GM19397 (cell line): ENCODE data around the gene TRIM71.
"Not testable (repeated sequence)": the region's sequence is repeated elsewhere in the genome, so short reads cannot be mapped to it uniquely, and the experiment has no call there.

Source experiments
- ATAC-seq: cut with Tn5 transposase; IDR thresholded peaks from one replicate; pipeline ENCODE4 v1.9.1; 2021; ENCODE audit warnings: mild to moderate bottlenecking, moderate library complexity; ENCODE audit not compliant: unreplicated experiment

Gene TRIM71

GRCh38 chr3:32922078-32922477 lies 104.3 kb downstream of the TRIM71 start:
- ATAC-seq, result no peak

GRCh38 chr3:32930161-32930560 lies 112.4 kb downstream of the TRIM71 start:
- no peak for ATAC-seq

DNA sequence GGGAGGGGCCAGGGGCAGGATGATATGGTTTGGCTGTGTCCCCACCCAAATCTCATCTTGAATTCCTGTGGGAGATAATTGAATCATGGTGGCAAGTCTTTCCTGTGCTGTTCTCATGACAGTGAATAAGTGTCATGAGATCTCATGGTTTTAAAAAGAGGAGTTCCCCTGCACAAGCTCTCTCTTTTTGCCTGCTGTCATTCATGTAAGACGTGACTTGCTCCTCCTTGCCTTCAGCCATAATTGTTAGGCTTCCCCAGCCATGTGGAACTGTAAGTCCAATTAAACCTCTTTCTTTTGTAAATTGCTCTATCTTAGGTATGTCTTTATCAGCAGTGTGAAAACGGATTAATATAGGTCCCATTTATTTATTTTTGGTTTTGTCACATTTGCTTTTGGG lies 113.5 kb downstream of the TRIM71 start:
- ATAC-seq, result not testable (repeated sequence)

DNA sequence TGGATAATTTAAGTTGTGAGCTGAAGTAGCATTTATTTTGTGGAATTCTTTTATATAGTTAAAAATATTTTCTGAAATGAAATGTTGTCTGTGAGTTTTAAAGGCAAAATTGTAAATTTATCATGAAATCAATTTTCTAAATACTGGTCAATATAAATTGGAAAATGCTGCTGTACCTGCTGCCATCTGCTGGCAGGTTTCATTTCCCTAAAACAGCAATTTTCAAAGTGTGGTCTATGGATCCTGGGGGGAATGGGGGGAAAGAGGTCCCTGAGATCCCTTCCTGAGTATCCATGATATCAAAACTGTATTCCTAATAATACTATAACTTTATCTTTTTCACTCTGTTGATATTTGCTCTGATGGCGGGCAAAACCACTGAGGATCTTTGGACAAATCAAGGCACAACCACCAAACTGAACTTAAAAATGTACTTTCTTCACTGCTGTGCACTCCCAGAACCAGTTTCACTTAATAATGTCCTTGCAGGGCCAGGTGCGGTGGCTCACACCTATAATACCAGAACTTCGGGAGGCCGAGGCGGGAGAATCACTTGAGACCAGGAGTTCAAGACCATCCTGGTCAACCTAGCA lies 116.4 kb downstream of the TRIM71 start:
- no peak for ATAC-seq

GRCh38 chr3:32937331-32937730 lies 119.5 kb downstream of the TRIM71 start:
- ATAC-seq, result no peak

- not testable (repeated sequence) for ATAC-seq
These were observed 121.9 kb downstream of the TRIM71 start for GRCh38 chr3:32939531-32940284.

DNA sequence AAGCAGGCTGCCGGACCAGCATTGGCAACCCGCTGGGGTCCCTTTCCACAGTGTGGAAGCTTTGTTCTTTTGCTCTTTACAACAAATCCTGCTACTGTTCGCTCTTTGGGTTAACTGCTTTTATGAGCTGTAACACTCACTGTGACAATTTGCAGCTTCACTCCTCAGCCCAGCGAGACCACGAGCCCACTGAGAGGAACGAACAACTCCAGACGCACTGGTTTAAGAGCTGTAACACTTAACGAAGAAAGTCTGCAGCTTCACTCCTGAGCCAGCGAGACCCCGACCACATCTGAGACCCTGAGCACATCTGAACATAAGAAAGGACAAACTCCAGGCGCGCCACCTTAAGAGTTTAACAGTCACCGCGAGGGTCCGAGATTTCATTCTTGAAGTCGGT lies 122.9 kb downstream of the TRIM71 start:
- ATAC-seq, result no peak

DNA sequence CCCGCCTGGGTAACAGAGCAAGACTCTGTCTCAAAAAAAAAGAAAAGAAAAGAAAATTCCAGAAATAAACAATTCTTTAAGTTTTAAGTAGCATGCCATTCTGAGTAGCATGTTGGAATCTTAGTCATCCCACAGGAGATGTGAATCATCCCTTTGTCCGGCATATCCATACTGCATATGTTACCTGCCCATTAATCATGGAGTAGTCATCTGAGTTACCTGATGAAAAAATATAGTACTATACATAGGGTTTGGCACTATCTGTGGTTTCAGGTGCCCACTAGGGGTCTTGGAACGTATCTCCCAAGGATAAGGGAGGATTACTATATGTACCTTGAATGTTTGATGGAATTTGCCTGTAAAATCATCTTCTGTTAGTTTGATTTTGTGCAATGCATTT lies 127.3 kb downstream of the TRIM71 start:
- no peak for ATAC-seq

DNA sequence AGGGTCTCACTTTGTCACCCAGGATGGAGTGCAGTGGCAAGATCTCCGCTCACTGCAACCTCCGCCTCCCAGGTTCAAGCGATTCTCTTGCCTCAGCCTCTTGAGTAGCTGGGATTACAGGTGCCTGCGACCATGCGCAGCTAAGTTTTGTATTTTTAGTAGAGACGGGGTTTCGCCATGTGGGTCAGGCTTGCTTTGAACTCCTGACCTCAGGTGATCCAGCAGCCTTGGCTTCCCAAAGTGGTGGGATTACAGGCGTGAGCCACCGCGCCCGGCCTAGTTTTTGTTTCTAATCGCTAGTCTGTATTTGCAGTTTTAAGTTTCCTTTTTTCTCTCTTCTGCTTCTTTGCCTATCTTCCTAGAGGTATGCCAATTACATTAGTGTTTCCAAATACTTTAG lies 127.8 kb downstream of the TRIM71 start:
- ATAC-seq, result not testable (repeated sequence)

- peak; percentile 18 for ATAC-seq
These were observed 129.4 kb downstream of the TRIM71 start for GRCh38 chr3:32946973-32947788.
